ENCODE results near the gene STIM1. TPM values are rescaled to one million over a fixed set of nuclear protein-coding genes. Genes with fewer than 3 reads are reported as not detected.
"Not testable (repeated sequence)": the region's sequence is repeated elsewhere in the genome, so short reads cannot be mapped to it uniquely, and the experiment has no call there.

The STIM1 gene
- total and polyA plus RNA-seq, 7 donors = 5.3 to 44.8 (median 29.3) TPM

DNA sequence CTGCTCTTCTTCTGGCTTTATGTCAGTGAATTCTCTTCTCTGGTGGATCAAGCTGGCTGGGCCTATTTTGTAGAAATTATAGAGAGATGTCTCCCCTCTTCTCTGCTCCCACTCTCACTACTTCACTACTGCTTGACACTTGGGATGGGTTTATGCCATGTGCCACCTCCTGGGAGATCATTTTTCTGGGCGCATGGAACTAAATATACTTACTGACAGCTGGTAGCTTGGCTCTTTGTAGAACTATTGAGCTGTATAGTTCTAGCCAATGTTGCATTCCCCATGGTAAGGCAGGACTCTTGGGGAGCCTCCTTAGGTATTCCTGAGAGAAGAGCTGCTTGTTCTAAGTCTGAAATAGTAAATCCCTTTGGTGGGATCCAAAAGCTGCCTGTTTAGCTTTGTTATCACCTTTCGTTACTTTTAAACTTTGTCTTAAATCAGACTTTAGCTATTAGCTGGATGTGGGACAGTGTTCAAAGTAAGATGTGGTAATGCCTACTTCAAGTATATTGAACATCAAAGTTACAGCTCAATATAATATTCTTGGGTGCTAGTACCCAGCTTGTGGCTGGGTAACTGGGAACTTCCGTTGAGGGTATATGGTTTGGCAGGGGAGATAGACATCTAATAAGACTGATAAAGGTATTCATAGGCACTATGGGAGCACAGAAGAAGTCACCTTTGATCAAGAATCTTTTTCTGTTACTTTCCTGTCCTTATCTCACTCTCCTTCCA lies 151.6 kb downstream of the STIM1 start:
- WGBS, 2 donors = 89 to 92% methylated on average over 3 of the region's 3 CpGs
- TF ChIP-seq EP300 (IDR thresholded peaks at IDR 0.05) (no peak), POLR2A (IDR thresholded peaks at IDR 0.05) (no peak), POLR2AphosphoS5 (IDR thresholded peaks at IDR 0.05) (no peak)
- TF ChIP-seq, protein P1, sequence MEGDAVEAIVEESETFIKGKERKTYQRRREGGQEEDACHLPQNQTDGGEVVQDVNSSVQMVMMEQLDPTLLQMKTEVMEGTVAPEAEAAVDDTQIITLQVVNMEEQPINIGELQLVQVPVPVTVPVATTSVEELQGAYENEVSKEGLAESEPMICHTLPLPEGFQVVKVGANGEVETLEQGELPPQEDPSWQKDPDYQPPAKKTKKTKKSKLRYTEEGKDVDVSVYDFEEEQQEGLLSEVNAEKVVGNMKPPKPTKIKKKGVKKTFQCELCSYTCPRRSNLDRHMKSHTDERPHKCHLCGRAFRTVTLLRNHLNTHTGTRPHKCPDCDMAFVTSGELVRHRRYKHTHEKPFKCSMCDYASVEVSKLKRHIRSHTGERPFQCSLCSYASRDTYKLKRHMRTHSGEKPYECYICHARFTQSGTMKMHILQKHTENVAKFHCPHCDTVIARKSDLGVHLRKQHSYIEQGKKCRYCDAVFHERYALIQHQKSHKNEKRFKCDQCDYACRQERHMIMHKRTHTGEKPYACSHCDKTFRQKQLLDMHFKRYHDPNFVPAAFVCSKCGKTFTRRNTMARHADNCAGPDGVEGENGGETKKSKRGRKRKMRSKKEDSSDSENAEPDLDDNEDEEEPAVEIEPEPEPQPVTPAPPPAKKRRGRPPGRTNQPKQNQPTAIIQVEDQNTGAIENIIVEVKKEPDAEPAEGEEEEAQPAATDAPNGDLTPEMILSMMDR (IDR thresholded peaks at IDR 0.05) = no peak
- Histone ChIP-seq H3K27me3 (no peaks in the 10 kb centered on the region), H3K9me3 (no peaks in the 10 kb centered on the region), H3K36me3 (no peaks in the 10 kb centered on the region), H3K4me3 (no peak overlapping the region), H3K4me1 (no peaks in the 10 kb centered on the region), H3K27ac (no peak overlapping the region)
- DNase-seq = no peak
- intact Hi-C loops (cut with DNase I) = no loop called here

DNA sequence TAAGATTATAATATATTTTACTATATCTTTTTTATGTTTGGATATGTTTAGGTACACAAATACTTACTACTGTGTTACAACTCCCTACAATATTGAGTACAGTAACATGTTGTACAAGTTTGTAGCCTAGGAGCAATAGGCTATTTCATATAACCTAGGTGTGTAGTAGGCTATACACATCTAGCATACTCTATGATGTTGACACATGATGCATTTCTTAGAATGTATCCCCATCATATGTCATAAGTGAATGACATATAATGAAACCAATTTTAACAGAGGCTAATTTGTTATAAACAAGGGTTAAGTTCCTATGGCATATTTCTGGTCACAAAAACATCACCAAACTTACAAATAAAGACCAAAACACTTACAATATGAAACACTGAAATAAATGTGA lies 152.7 kb downstream of the STIM1 start:
- no peaks in the 10 kb centered on the region for H3K36me3 ChIP-seq
- no peak overlapping the region for H3K4me3 ChIP-seq
- no peak for DNase-seq
- H3K9me3 ChIP-seq = no peaks in the 10 kb centered on the region
- H3K4me1 ChIP-seq = no peaks in the 10 kb centered on the region
- no peaks in the 10 kb centered on the region for H3K27me3 ChIP-seq
- no peak for TF ChIP-seq EP300 (IDR thresholded peaks at IDR 0.05)
- no peak for TF ChIP-seq POLR2AphosphoS5 (IDR thresholded peaks at IDR 0.05)
- TF ChIP-seq POLR2A (IDR thresholded peaks at IDR 0.05) = no peak
- TF ChIP-seq, protein P1 (IDR thresholded peaks at IDR 0.05) = no peak
- no peak overlapping the region for H3K27ac ChIP-seq
- intact Hi-C loops (cut with DNase I) = no loop called here

DNA sequence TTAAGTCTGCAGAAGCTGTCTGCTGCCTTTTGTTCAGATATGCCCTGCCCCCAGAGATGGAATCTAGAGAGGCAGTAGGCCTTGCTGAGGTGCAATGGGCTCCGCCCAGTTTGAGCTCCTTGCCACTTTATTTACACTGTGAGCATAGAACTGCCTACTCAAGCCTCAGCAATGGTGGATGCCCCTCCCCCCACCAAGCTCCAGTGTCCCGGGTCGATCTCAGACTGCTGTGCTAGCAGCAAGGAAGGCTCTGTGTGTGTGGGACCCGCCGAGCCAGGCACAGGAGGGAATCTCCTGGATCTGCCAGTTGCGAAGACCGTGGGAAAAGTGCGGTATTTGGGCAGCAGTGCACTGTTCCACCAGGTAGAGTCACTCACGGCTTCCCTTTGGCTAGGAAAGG lies 161.1 kb downstream of the STIM1 start:
- H3K27ac ChIP-seq; H3K27me3 ChIP-seq; H3K4me3 ChIP-seq; H3K9me3 ChIP-seq; DNase-seq; H3K36me3 ChIP-seq; H3K4me1 ChIP-seq; intact Hi-C loops (cut with DNase I): not testable (repeated sequence)
- 88 to 95% methylated on average over 9 of the region's 9 CpGs for WGBS, 2 donors

DNA sequence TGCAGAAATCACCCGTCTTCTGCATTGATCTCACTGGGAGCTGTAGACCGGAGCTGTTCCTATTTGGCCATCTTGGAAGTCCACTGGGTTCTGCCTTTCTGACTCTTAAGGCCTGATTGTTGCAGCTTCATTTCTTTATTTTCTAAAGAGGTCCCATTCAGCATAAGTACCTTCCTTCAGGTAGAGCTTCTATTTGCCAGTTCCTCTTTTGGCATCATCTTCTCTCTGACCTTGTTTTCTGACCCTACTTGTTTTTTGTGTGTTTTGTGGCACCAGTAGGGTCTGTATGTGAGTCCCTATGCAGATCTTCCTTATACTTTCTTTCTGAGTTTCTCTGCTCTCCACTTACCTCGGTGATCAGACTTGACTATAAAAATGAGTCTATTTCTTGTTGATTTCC lies 161.7 kb downstream of the STIM1 start:
- no peak overlapping the region for H3K4me3 ChIP-seq
- WGBS, 2 donors = 93 to 94% methylated on average over 3 of the region's 3 CpGs
- H3K27ac ChIP-seq = no peak overlapping the region
- TF ChIP-seq POLR2A (IDR thresholded peaks at IDR 0.05) (no peak), POLR2AphosphoS5 (IDR thresholded peaks at IDR 0.05) (no peak), EP300 (IDR thresholded peaks at IDR 0.05) (no peak)
- TF ChIP-seq, protein P1 (IDR thresholded peaks at IDR 0.05) = no peak
- no peak for DNase-seq
- H3K27me3 ChIP-seq = no peaks in the 10 kb centered on the region
- intact Hi-C loops (cut with DNase I) = no loop called here
- H3K9me3 ChIP-seq = no peaks in the 10 kb centered on the region
- no peaks in the 10 kb centered on the region for H3K36me3 ChIP-seq
- H3K4me1 ChIP-seq = no peaks in the 10 kb centered on the region

DNA sequence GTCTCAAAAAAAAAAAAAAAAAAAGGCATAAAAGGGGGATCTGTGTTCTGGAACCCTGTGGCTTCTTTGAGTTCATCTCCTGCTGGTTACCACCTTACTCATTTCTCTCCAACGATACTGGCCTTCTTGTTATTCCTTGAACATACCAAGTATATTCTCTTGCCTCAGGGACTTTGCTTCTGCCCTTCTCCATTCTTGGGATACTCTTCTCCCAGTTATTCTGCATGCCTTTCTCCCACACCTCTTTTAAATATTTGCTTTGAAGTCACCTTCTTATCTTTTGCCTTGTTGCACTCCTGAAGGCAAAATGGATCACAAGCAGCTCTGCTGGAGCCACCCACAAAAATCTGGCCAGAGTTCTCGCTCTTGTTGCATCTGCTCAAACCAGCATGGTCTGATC lies 163.2 kb downstream of the STIM1 start:
- Histone ChIP-seq H3K4me1 (no peaks in the 10 kb centered on the region), H3K27me3 (no peaks in the 10 kb centered on the region), H3K36me3 (no peaks in the 10 kb centered on the region), H3K27ac (no peak overlapping the region), H3K4me3 (no peak overlapping the region), H3K9me3 (no peaks in the 10 kb centered on the region)
- WGBS, 2 donors = 99 to 100% methylated on average over 2 of the region's 2 CpGs
- TF ChIP-seq POLR2A (IDR thresholded peaks at IDR 0.05) = no peak
- no peak for TF ChIP-seq POLR2AphosphoS5 (IDR thresholded peaks at IDR 0.05)
- no peak for TF ChIP-seq EP300 (IDR thresholded peaks at IDR 0.05)
- TF ChIP-seq, protein P1 (IDR thresholded peaks at IDR 0.05) = no peak
- DNase-seq = no peak
- intact Hi-C loops (cut with DNase I) = no loop called here

Data from sigmoid colon (tissue), 7 donors.